Activated naive CD4-positive, alpha-beta T cell treated with anti-CD3 and anti-CD28 coated beads for 36 hours (primary cell): Measurements from ENCODE around the gene GNAO1. TPM values are rescaled to one million over a fixed set of nuclear protein-coding genes. Genes with fewer than 3 reads are reported as not detected.

ENCODE experiments used
- CTCF ChIA-PET: fragments of 350-600 bp; sonication (Branson Sonifier 250); formaldehyde crosslinking; loops from one replicate; lab custom pipeline; 2021; ENCODE audit warnings: antibody characterized with exemption; lab: Charles Lee
- DNase-seq: peaks from one replicate; pipeline ENCODE4 v3.0.0-alpha.2; 2020
- H3K27ac Mint-ChIP-seq: one replicate; pipeline ENCODE4 v1.8.0; 2021; ENCODE audit warnings: mild to moderate bottlenecking, mixed read lengths
- H3K27me3 Mint-ChIP-seq: one replicate; pipeline ENCODE4 v1.8.0; 2021; ENCODE audit warnings: low read depth, mixed read lengths
- H3K36me3 Mint-ChIP-seq: one replicate; pipeline ENCODE4 v1.8.0; 2021; ENCODE audit warnings: low read depth, mixed read lengths
- H3K4me1 Mint-ChIP-seq: one replicate; pipeline ENCODE4 v1.8.0; 2021; ENCODE audit warnings: low read depth, mixed read lengths
- H3K4me3 Mint-ChIP-seq: one replicate; pipeline ENCODE4 v1.8.0; 2021; ENCODE audit warnings: mild to moderate bottlenecking, moderate library complexity, mixed read lengths
- H3K9me3 Mint-ChIP-seq: one replicate; pipeline ENCODE4 v1.8.0; 2021; ENCODE audit warnings: mixed read lengths
- intact Hi-C: fragments of 100-400 bp; cut with micrococcal nuclease; formaldehyde crosslinking; loops from one replicate; pipeline ENCODE4 v1.15.1; 2023
- total RNA-seq, 2 experiments: library from RNA; stranded (reverse); gene quantifications; one replicate each; pipeline ENCODE4 v1.2.3, GENCODE V29; 2021

Gene GNAO1
- total RNA-seq, result under 1 TPM; 0.25 to 0.50 TPM

- Mint-ChIP-seq H3K4me1 (peaks cover 23% of the 10 kb centered on the region), H3K9me3 (no peaks in the 10 kb centered on the region), H3K36me3 (no peaks in the 10 kb centered on the region), H3K27ac (no peak within 1 kb of the TSS), H3K27me3 (peaks cover 70% of the 10 kb centered on the region), H3K4me3 (peak within 1 kb of the TSS; percentile 72)
- DNase-seq, result peak; percentile 41
- CTCF ChIA-PET, result no interaction called here
- intact Hi-C loops, result loop anchor here (10.0 kb wide), 2 partner anchors 234 to 544 kb away; partner anchors contain the start of genes AMFR and NUP93
Observed at GRCh38 chr16:56191156-56191815, at the start of gene GNAO1. GNAO1 (plus strand) TSS chr16:56191489; CDS start chr16:56192236, 747 bp downstream.

DNA sequence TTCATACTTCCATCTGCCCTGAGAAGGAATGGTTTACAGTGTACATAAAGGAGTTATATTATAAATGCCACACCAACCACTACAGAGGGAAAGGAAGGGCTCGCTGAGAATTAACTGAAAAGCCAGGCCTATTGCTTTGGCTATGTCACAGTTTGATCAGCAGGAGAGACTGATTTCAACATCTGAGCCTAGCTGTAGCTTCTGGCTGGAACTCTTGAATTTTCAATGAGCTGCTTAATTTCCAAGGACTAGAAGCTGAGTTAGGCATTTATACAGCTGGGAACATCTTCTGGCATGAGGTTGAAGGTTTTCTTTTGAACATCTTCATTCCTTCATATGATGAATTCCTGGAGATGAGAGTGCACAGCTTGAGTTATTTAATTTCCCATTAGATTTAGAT, 47.6 kb upstream of the GNAO1 start:
- Mint-ChIP-seq H3K27me3 (peaks cover 8% of the 10 kb centered on the region), H3K4me1 (no peaks in the 10 kb centered on the region), H3K9me3 (no peaks in the 10 kb centered on the region), H3K4me3 (no peak overlapping the region), H3K36me3 (no peaks in the 10 kb centered on the region), H3K27ac (no peak overlapping the region)
- CTCF ChIA-PET, result no interaction called here
- no peak for DNase-seq
- intact Hi-C loops, result no loop called here

- Mint-ChIP-seq H3K27ac (no peak overlapping the region), H3K4me3 (no peak overlapping the region), H3K4me1 (no peaks in the 10 kb centered on the region), H3K36me3 (no peaks in the 10 kb centered on the region), H3K27me3 (peaks cover 10% of the 10 kb centered on the region), H3K9me3 (no peaks in the 10 kb centered on the region)
- intact Hi-C loops, result no loop called here
- CTCF ChIA-PET, result no interaction called here
- no peak for DNase-seq
Observed at GRCh38 chr16:56145369-56145768, 45.9 kb upstream of the GNAO1 start.

- Mint-ChIP-seq H3K36me3 (no peaks in the 10 kb centered on the region), H3K27me3 (peaks cover 15% of the 10 kb centered on the region), H3K9me3 (peaks cover 4% of the 10 kb centered on the region), H3K4me3 (no peak overlapping the region), H3K27ac (no peak overlapping the region), H3K4me1 (no peaks in the 10 kb centered on the region)
- intact Hi-C loops, result no loop called here
- CTCF ChIA-PET, result interaction anchor here (1.2 kb wide), 1 partner anchor 47 kb away, joined by 3 read pairs; no protein-coding TSS in a partner anchor
- DNase-seq, result no peak
Observed at GRCh38 chr16:56151621-56152020, 39.7 kb upstream of the GNAO1 start.

GRCh38 chr16:56161658-56162057, 29.6 kb upstream of the GNAO1 start:
- no peak overlapping the region for H3K4me3 Mint-ChIP-seq
- no peaks in the 10 kb centered on the region for H3K36me3 Mint-ChIP-seq
- intact Hi-C loops, result no loop called here
- no peak for DNase-seq
- no peaks in the 10 kb centered on the region for H3K9me3 Mint-ChIP-seq
- H3K4me1 Mint-ChIP-seq, result no peaks in the 10 kb centered on the region
- no peaks in the 10 kb centered on the region for H3K27me3 Mint-ChIP-seq
- no peak overlapping the region for H3K27ac Mint-ChIP-seq
- CTCF ChIA-PET, result no interaction called here

GRCh38 chr16:56163089-56163488, 28.2 kb upstream of the GNAO1 start:
- CTCF ChIA-PET, result interaction anchor here (0.6 to 1.1 kb wide), 2 partner anchors 40 to 242 kb away, joined by 3 to 5 read pairs; no protein-coding TSS in a partner anchor
- DNase-seq, result no peak
- Mint-ChIP-seq H3K36me3 (no peaks in the 10 kb centered on the region), H3K4me1 (no peaks in the 10 kb centered on the region), H3K9me3 (no peaks in the 10 kb centered on the region), H3K27ac (no peak overlapping the region), H3K4me3 (no peak overlapping the region), H3K27me3 (peaks cover 2% of the 10 kb centered on the region)
- intact Hi-C loops, result no loop called here

DNA sequence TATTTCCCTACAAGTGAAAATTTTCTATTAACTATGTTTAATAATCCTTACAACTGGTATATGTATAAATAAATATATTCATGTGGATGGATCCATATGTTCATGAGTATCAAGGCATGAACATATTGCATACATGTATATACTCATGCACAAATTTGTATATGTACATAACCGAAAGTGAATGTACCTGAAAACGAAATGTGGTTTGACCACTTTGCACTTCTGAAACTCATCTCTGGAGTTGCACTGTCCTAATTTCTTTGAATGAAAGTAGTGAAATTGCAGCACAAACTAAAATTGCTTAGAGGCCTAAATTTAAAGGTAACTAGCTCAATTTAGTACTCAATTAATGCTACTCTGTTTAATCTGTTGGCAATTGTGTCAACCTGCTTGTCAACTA, 27.4 kb upstream of the GNAO1 start:
- no peaks in the 10 kb centered on the region for H3K4me1 Mint-ChIP-seq
- H3K4me3 Mint-ChIP-seq, result no peak overlapping the region
- no peak overlapping the region for H3K27ac Mint-ChIP-seq
- H3K36me3 Mint-ChIP-seq, result no peaks in the 10 kb centered on the region
- H3K9me3 Mint-ChIP-seq, result no peaks in the 10 kb centered on the region
- CTCF ChIA-PET, result interaction anchor here (1.1 kb wide), 1 partner anchor 39 kb away, joined by 5 read pairs; no protein-coding TSS in a partner anchor
- intact Hi-C loops, result no loop called here
- H3K27me3 Mint-ChIP-seq, result peaks cover 2% of the 10 kb centered on the region
- DNase-seq, result no peak

DNA sequence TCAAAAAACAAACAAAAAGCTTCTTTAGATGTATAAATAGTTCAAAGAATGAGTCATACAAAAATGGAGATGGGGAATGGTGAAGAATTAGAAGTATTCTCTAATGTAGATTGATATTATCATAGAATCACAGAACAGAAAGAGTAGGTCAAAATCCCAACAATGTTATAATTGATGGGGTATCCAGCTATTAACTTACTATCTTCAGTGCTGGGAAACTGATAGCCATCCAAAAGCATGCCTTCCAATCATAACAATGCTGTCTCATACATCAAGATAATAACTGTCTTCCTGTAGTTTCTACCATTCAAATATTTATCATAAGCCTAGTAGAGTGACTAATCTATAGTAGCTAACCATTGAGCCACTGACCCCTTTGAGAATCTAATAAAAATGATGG, 26.7 kb upstream of the GNAO1 start:
- H3K27ac Mint-ChIP-seq, result no peak overlapping the region
- no peak for DNase-seq
- no peaks in the 10 kb centered on the region for H3K4me1 Mint-ChIP-seq
- no peaks in the 10 kb centered on the region for H3K9me3 Mint-ChIP-seq
- no peak overlapping the region for H3K4me3 Mint-ChIP-seq
- intact Hi-C loops, result no loop called here
- H3K36me3 Mint-ChIP-seq, result no peaks in the 10 kb centered on the region
- H3K27me3 Mint-ChIP-seq, result peaks cover 2% of the 10 kb centered on the region
- CTCF ChIA-PET, result interaction anchor here (0.9 kb wide), 1 partner anchor 39 kb away, joined by 3 read pairs; no protein-coding TSS in a partner anchor

DNA sequence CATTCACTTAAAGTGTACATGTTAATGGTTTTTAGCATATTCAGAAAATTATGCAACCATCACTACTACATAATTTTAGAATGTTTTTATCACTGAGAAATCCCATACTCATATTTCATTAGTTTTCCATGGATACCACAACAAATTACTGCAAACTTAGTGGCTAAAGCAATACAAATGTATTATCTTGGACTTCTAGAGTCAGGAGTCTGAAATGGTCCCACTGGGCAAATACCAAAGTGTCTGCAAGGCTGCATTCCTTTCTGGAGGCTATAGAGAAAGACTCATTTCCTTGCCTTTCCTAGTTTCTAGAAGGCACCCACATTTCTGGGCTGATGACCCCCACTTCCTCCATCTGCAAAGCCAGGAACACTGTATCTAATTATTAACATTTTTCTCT, 16.9 kb upstream of the GNAO1 start:
- Mint-ChIP-seq H3K9me3 (peaks cover 12% of the 10 kb centered on the region), H3K27me3 (peaks cover 9% of the 10 kb centered on the region), H3K36me3 (no peaks in the 10 kb centered on the region), H3K27ac (no peak overlapping the region), H3K4me1 (no peaks in the 10 kb centered on the region), H3K4me3 (no peak overlapping the region)
- intact Hi-C loops, result no loop called here
- DNase-seq, result no peak
- CTCF ChIA-PET, result no interaction called here

DNA sequence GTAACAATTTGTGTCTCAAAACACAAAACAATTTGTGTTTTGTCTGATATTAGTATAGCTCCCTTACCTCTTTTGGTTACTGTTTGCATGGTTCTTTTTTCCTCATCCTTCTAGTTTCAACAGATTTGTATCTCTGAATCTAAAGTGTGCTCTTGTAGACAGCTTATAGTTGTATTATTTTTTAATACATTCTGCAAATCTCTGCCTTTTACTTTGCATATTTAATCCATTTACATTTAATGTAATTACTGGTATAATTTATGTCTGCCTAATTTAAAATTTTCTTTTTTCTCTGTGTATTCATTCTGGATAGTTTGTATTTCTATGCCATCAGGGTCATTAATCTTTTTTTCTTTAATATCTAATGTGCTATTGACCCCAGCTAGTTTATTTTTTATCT, 9.9 kb upstream of the GNAO1 start:
- no peak overlapping the region for H3K27ac Mint-ChIP-seq
- H3K36me3 Mint-ChIP-seq, result peaks cover 1% of the 10 kb centered on the region
- intact Hi-C loops, result no loop called here
- H3K4me1 Mint-ChIP-seq, result no peaks in the 10 kb centered on the region
- peaks cover 6% of the 10 kb centered on the region for H3K9me3 Mint-ChIP-seq
- DNase-seq, result no peak
- H3K27me3 Mint-ChIP-seq, result peaks cover 20% of the 10 kb centered on the region
- H3K4me3 Mint-ChIP-seq, result no peak overlapping the region
- CTCF ChIA-PET, result no interaction called here

GRCh38 chr16:56183266-56183665, 8.0 kb upstream of the GNAO1 start:
- Mint-ChIP-seq H3K27me3 (peaks cover 31% of the 10 kb centered on the region), H3K36me3 (peaks cover 1% of the 10 kb centered on the region), H3K4me1 (no peaks in the 10 kb centered on the region), H3K27ac (no peak overlapping the region), H3K9me3 (peaks cover 6% of the 10 kb centered on the region), H3K4me3 (no peak overlapping the region)
- intact Hi-C loops, result no loop called here
- CTCF ChIA-PET, result no interaction called here
- DNase-seq, result no peak

DNA sequence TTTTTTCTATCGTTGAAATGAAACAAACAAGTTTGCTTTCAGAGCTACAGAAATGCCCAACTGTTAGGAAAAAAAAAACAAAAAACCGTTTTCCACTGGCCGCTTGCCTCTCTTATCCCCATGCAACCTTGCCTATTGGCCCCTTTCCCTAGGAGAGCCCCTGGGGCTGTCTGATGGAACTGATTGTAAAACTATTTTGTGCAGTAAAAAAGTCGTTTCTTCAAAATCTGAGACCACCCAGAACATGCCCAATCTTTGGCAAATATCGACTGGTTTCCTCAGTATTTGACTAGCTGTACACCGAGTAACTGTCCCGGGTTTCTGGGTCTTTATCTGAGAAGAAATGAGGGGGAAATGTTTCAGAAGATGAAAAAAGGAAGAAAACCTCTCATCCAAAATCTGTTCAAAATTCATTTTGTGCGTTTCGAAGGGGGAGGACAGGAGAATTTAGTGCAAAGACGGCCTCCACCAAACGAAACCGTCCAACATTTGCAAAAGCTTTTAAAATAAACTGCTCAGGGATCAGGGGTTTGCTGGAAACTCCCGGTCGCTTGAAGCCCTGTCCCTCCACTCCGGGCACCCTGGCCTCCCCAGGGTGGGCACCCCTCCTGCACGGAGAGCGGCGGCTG, 1.1 kb upstream of the GNAO1 start:
- Mint-ChIP-seq H3K4me1 (peaks cover 23% of the 10 kb centered on the region), H3K36me3 (no peaks in the 10 kb centered on the region), H3K27me3 (peaks cover 66% of the 10 kb centered on the region), H3K9me3 (no peaks in the 10 kb centered on the region), H3K4me3 (peak overlapping the region; percentile 38), H3K27ac (no peak overlapping the region)
- DNase-seq, result no peak
- intact Hi-C loops, result loop anchor here (10.0 kb wide), 2 partner anchors 235 to 545 kb away; partner anchors contain the start of genes AMFR and NUP93
- CTCF ChIA-PET, result interaction anchor here (0.7 to 1.7 kb wide), 2 partner anchors 13 to 167 kb away, joined by 3 to 6 read pairs; no protein-coding TSS in a partner anchor
